Esophagus squamous epithelium (tissue), 5 donors: ENCODE measurements around the gene DOCK10. TPM values are rescaled to one million over a fixed set of nuclear protein-coding genes. Genes with fewer than 3 reads are reported as not detected.

Experiments
- DNase-seq: peaks from one replicate; lab custom pipeline; 2025; lab: John Stamatoyannopoulos, UW
- H3K27ac ChIP-seq, 4 donors: fragments of 200-600 bp; sonication (generic); one replicate each; pipeline ENCODE4 v1.5.1; 2016 to 2019; ENCODE audit warnings: mild to moderate bottlenecking in 1 of 4
- H3K27me3 ChIP-seq, 4 donors: fragments of 200-600 bp; sonication (generic); 1 replicate in 3 of 4; 2 replicates in 1 of 4; pipeline versions ENCODE4 v1.5.1 to v1.6.0; 2017 to 2021; ENCODE audit warnings: antibody characterized with exemption in 1 of 4
- H3K36me3 ChIP-seq, 3 donors: fragments of 200-600 bp; sonication (generic); one replicate each; pipeline ENCODE4 v1.5.1; 2016 to 2019
- H3K4me1 ChIP-seq, 3 donors: fragments of 200-600 bp; sonication (generic); one replicate each; pipeline ENCODE4 v1.5.1; 2017 to 2019
- H3K4me3 ChIP-seq, 4 donors: fragments of 200-600 bp; sonication (generic); 1 replicate in 3 of 4; 2 replicates in 1 of 4; pipeline ENCODE4 v1.5.1; 2016 to 2019; ENCODE audit warnings: mild to moderate bottlenecking in 2 of 4, moderate library complexity in 1 of 4
- H3K9me3 ChIP-seq, 3 donors: fragments of 200-600 bp; sonication (generic); one replicate each; pipeline ENCODE4 v1.5.1; 2016 to 2019
- CTCF ChIP-seq, 6 experiments: fragments of 450-650 bp in 4 of 6; fragments of 200-600 bp in 2 of 6; sonication (generic) in 2 of 6; IDR thresholded peaks; one replicate each; pipeline ENCODE4 v1.5.1; 2016 to 2019; ENCODE audit warnings: antibody characterized with exemption in 6 of 6, mild to moderate bottlenecking in 4 of 6, moderate library complexity in 4 of 6
- POLR2A ChIP-seq, 4 donors: fragments of 450-650 bp; IDR thresholded peaks; one replicate each; pipeline ENCODE4 v1.6.1; 2017; ENCODE audit warnings: antibody characterized with exemption in 4 of 4, mild to moderate bottlenecking in 4 of 4, moderate library complexity in 3 of 4
- WGBS, 2 donors: methylation state at CpG; one replicate each; pipeline ENCODE4 v1.1.5; 2018; 5-methylcytosine and 5-hydroxymethylcytosine counted together
- intact Hi-C: fragments of 100-400 bp; cut with DNase I; formaldehyde crosslinking; loops from one replicate; pipeline ENCODE4 v1.15.0; 2022
- total RNA-seq, 4 donors: library from RNA; depleted of rRNA; stranded (reverse); fragments of >200 nt; gene quantifications; one replicate each; pipeline ENCODE4 v1.1.0, GENCODE V29; 2016
- donor health status: DM: yes; HTN: yes; CAD: no.

Gene DOCK10
- total RNA-seq, 4 donors from 2014 or later, result 9.2 to 16.6 (median 11.7) TPM

GRCh38 chr2:224832207-224832606 lies 210.1 kb downstream of the DOCK10 start:
- no peak for TF ChIP-seq POLR2A (IDR thresholded peaks at IDR 0.05)
- TF ChIP-seq CTCF (IDR thresholded peaks at IDR 0.05), result no peak
- no peaks in the 10 kb centered on the region for H3K27me3 ChIP-seq
- no peak for DNase-seq
- H3K27ac ChIP-seq, result no peak overlapping the region
- H3K4me3 ChIP-seq, result no peak overlapping the region
- intact Hi-C loops, result no loop called here
- no peaks in the 10 kb centered on the region for H3K9me3 ChIP-seq
- 84 to 86% methylated on average over 3 of the region's 3 CpGs for WGBS, 2 donors
- no peaks in the 10 kb centered on the region for H3K4me1 ChIP-seq
- peaks cover 0 to 77% (median 5%) of the 10 kb centered on the region in 3 donors for H3K36me3 ChIP-seq

GRCh38 chr2:224831530-224831929 lies 210.7 kb downstream of the DOCK10 start:
- DNase-seq, result no peak
- Histone ChIP-seq H3K36me3 (peaks cover 0 to 77% (median 5%) of the 10 kb centered on the region in 3 donors), H3K27ac (no peak overlapping the region), H3K4me1 (no peaks in the 10 kb centered on the region), H3K4me3 (no peak overlapping the region), H3K27me3 (no peaks in the 10 kb centered on the region), H3K9me3 (no peaks in the 10 kb centered on the region)
- intact Hi-C loops, result no loop called here
- WGBS, 2 donors, result 75 to 100% methylated on average over 1 to 2 of the region's 2 CpGs
- no peak for TF ChIP-seq POLR2A (IDR thresholded peaks at IDR 0.05)
- TF ChIP-seq CTCF (IDR thresholded peaks at IDR 0.05), result no peak

GRCh38 chr2:224820283-224820991 lies 221.8 kb downstream of the DOCK10 start:
- Histone ChIP-seq H3K36me3 (peaks cover 0 to 39% (median 0%) of the 10 kb centered on the region in 3 donors), H3K27me3 (no peaks in the 10 kb centered on the region), H3K4me3 (no peak overlapping the region), H3K9me3 (no peaks in the 10 kb centered on the region), H3K4me1 (no peaks in the 10 kb centered on the region), H3K27ac (no peak overlapping the region)
- no peak for DNase-seq
- intact Hi-C loops, result no loop called here
- TF ChIP-seq CTCF (IDR thresholded peaks at IDR 0.05) (no peak), POLR2A (IDR thresholded peaks at IDR 0.05) (no peak)
- WGBS, 2 donors, result 67 to 81% methylated on average over 4 to 7 of the region's 7 CpGs

GRCh38 chr2:224819075-224819474 lies 223.2 kb downstream of the DOCK10 start:
- 82 to 83% methylated on average over 2 of the region's 2 CpGs for WGBS, 2 donors
- TF ChIP-seq POLR2A (IDR thresholded peaks at IDR 0.05), result no peak
- no peak for TF ChIP-seq CTCF (IDR thresholded peaks at IDR 0.05)
- Histone ChIP-seq H3K9me3 (no peaks in the 10 kb centered on the region), H3K36me3 (peaks cover 0 to 39% (median 0%) of the 10 kb centered on the region in 3 donors), H3K4me1 (no peaks in the 10 kb centered on the region), H3K27ac (no peak overlapping the region), H3K4me3 (no peak overlapping the region), H3K27me3 (no peaks in the 10 kb centered on the region)
- intact Hi-C loops, result no loop called here
- DNase-seq, result no peak

GRCh38 chr2:224817676-224818075 lies 224.6 kb downstream of the DOCK10 start:
- intact Hi-C loops, result no loop called here
- Histone ChIP-seq H3K27ac (no peak overlapping the region), H3K36me3 (peaks cover 0 to 31% (median 0%) of the 10 kb centered on the region in 3 donors), H3K9me3 (no peaks in the 10 kb centered on the region), H3K4me3 (no peak overlapping the region), H3K27me3 (no peaks in the 10 kb centered on the region), H3K4me1 (no peaks in the 10 kb centered on the region)
- no peak for DNase-seq
- TF ChIP-seq POLR2A (IDR thresholded peaks at IDR 0.05), result no peak
- no peak for TF ChIP-seq CTCF (IDR thresholded peaks at IDR 0.05)
- 86 to 89% methylated on average over 1 of the region's 1 CpG for WGBS, 2 donors
